ENCODE data around the gene DNM3. TPM values are rescaled to one million over a fixed set of nuclear protein-coding genes. Genes with fewer than 3 reads are reported as not detected.

DNM3 gene
- total RNA-seq, 1 experiment from 2014 or later, result 0.45 TPM

- Histone ChIP-seq H3K36me3 (ENCODE audit: insufficient read depth, low read length) (no peaks in the 10 kb centered on the region), H3K79me2 (ENCODE audit: low read length) (no peaks in the 10 kb centered on the region), H3K9me3 (ENCODE audit: low read length) (no peaks in the 10 kb centered on the region), H2AFZ (ENCODE audit: low read length) (no peak overlapping the region), H3K4me1 (ENCODE audit: low read length) (no peaks in the 10 kb centered on the region), H3K27ac (ENCODE audit: low read length) (no peak overlapping the region), H4K20me1 (ENCODE audit: insufficient read depth, low read depth, low read length) (no peaks in the 10 kb centered on the region), H3K27me3 (ENCODE audit: low read length) (no peaks in the 10 kb centered on the region), H3K9me2 (replicated peaks; ENCODE audit: insufficient read depth, low read length) (no peaks in the 10 kb centered on the region), H3K4me2 (ENCODE audit: low read depth, low read length, poor library complexity, severe bottlenecking) (no peak overlapping the region), H3K9ac (ENCODE audit: low read length) (no peak overlapping the region), H3K4me3 (ENCODE audit: low read length) (no peak overlapping the region)
- no peak for DNase-seq
These were observed 541.7 kb downstream of the DNM3 start for GRCh38 chr1:172382990-172383389.

DNA sequence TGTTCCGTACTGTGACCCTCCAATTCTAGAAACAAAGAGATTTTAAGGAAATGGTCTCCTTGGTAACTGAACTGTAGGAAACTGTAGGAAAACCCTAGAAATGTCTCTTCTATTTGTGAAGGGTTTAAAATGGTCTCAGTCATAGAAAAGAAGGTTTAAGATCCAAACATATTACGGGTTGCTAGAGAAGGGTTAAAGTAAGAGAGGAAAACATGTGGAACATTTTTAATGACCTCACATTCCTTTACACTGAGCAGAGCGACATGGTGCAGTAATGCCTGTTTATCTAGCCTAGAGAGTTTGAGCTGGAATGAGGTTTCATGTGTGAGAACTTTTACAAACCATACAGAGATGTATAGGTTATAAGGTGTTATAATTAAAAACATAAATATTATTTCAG lies 542.2 kb downstream of the DNM3 start:
- Histone ChIP-seq H3K9ac (ENCODE audit: low read length) (no peak overlapping the region), H3K4me3 (ENCODE audit: low read length) (no peak overlapping the region), H2AFZ (ENCODE audit: low read length) (no peak overlapping the region), H3K36me3 (ENCODE audit: insufficient read depth, low read length) (no peaks in the 10 kb centered on the region), H3K9me2 (replicated peaks; ENCODE audit: insufficient read depth, low read length) (no peaks in the 10 kb centered on the region), H3K27ac (ENCODE audit: low read length) (no peak overlapping the region), H3K4me2 (ENCODE audit: low read depth, low read length, poor library complexity, severe bottlenecking) (no peak overlapping the region), H4K20me1 (ENCODE audit: insufficient read depth, low read depth, low read length) (no peaks in the 10 kb centered on the region), H3K9me3 (ENCODE audit: low read length) (no peaks in the 10 kb centered on the region), H3K4me1 (ENCODE audit: low read length) (no peaks in the 10 kb centered on the region), H3K27me3 (ENCODE audit: low read length) (no peaks in the 10 kb centered on the region), H3K79me2 (ENCODE audit: low read length) (no peaks in the 10 kb centered on the region)
- no peak for DNase-seq

- Histone ChIP-seq H3K27me3 (ENCODE audit: low read length) (no peaks in the 10 kb centered on the region), H3K9me2 (replicated peaks; ENCODE audit: insufficient read depth, low read length) (no peaks in the 10 kb centered on the region), H3K9me3 (ENCODE audit: low read length) (no peaks in the 10 kb centered on the region), H3K36me3 (ENCODE audit: insufficient read depth, low read length) (no peaks in the 10 kb centered on the region), H3K4me3 (ENCODE audit: low read length) (no peak overlapping the region), H2AFZ (ENCODE audit: low read length) (no peak overlapping the region), H3K4me2 (ENCODE audit: low read depth, low read length, poor library complexity, severe bottlenecking) (no peak overlapping the region), H3K79me2 (ENCODE audit: low read length) (no peaks in the 10 kb centered on the region), H3K27ac (ENCODE audit: low read length) (no peak overlapping the region), H4K20me1 (ENCODE audit: insufficient read depth, low read depth, low read length) (no peaks in the 10 kb centered on the region), H3K9ac (ENCODE audit: low read length) (no peak overlapping the region), H3K4me1 (ENCODE audit: low read length) (no peaks in the 10 kb centered on the region)
- DNase-seq, result no peak
These were observed 543.4 kb downstream of the DNM3 start for GRCh38 chr1:172384656-172385055.

DNA sequence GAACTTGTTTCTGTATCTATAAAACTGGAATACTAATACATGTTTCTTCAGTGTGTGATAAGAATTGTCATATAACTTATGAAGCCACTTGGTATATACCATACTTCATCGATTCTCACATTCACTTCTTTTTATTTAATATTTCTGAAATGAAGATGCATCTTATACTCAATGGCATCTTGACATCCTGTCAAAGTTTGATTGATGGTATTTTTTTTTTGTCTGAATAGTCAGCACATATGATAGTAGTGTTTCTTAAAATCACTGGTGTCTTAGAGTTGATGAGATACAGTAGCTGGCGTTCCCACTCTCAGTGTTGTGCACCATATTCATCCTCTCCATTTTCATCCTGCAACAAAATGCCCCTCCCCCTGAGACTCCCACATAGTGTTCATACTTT lies 544.7 kb downstream of the DNM3 start:
- no peak for DNase-seq
- H3K79me2 ChIP-seq (ENCODE audit: low read length), result no peaks in the 10 kb centered on the region
- H3K27me3 ChIP-seq (ENCODE audit: low read length), result no peaks in the 10 kb centered on the region
- no peak overlapping the region for H2AFZ ChIP-seq (ENCODE audit: low read length)
- H3K9me3 ChIP-seq (ENCODE audit: low read length), result no peaks in the 10 kb centered on the region
- no peaks in the 10 kb centered on the region for H3K4me1 ChIP-seq (ENCODE audit: low read length)
- H3K27ac ChIP-seq (ENCODE audit: low read length), result no peak overlapping the region
- no peak overlapping the region for H3K4me2 ChIP-seq (ENCODE audit: low read depth, low read length, poor library complexity, severe bottlenecking)
- H4K20me1 ChIP-seq (ENCODE audit: insufficient read depth, low read depth, low read length), result no peaks in the 10 kb centered on the region
- H3K36me3 ChIP-seq (ENCODE audit: insufficient read depth, low read length), result no peaks in the 10 kb centered on the region
- no peak overlapping the region for H3K4me3 ChIP-seq (ENCODE audit: low read length)
- no peak overlapping the region for H3K9ac ChIP-seq (ENCODE audit: low read length)
- no peaks in the 10 kb centered on the region for H3K9me2 ChIP-seq (replicated peaks; ENCODE audit: insufficient read depth, low read length)

- H3K4me2 ChIP-seq (ENCODE audit: low read depth, low read length, poor library complexity, severe bottlenecking), result no peak overlapping the region
- H4K20me1 ChIP-seq (ENCODE audit: insufficient read depth, low read depth, low read length), result no peaks in the 10 kb centered on the region
- no peaks in the 10 kb centered on the region for H3K79me2 ChIP-seq (ENCODE audit: low read length)
- H2AFZ ChIP-seq (ENCODE audit: low read length), result no peak overlapping the region
- no peak overlapping the region for H3K27ac ChIP-seq (ENCODE audit: low read length)
- DNase-seq, result no peak
- H3K27me3 ChIP-seq (ENCODE audit: low read length), result no peaks in the 10 kb centered on the region
- H3K4me1 ChIP-seq (ENCODE audit: low read length), result peaks cover 4% of the 10 kb centered on the region; the same call in 1 of the 2 replicates
- H3K9me3 ChIP-seq (ENCODE audit: low read length), result no peaks in the 10 kb centered on the region
- H3K36me3 ChIP-seq (ENCODE audit: insufficient read depth, low read length), result no peaks in the 10 kb centered on the region
- no peak overlapping the region for H3K4me3 ChIP-seq (ENCODE audit: low read length)
- H3K9me2 ChIP-seq (replicated peaks; ENCODE audit: insufficient read depth, low read length), result no peaks in the 10 kb centered on the region
- no peak overlapping the region for H3K9ac ChIP-seq (ENCODE audit: low read length)
These were observed 547.2 kb downstream of the DNM3 start for GRCh38 chr1:172388490-172388889.

GRCh38 chr1:172390301-172390682 lies 549.0 kb downstream of the DNM3 start:
- H3K79me2 ChIP-seq (ENCODE audit: low read length), result no peaks in the 10 kb centered on the region
- no peaks in the 10 kb centered on the region; the same call in 1 of the 2 replicates for H3K36me3 ChIP-seq (ENCODE audit: insufficient read depth, low read length)
- H4K20me1 ChIP-seq (ENCODE audit: insufficient read depth, low read depth, low read length), result no peaks in the 10 kb centered on the region
- no peaks in the 10 kb centered on the region for H3K27me3 ChIP-seq (ENCODE audit: low read length)
- H3K4me3 ChIP-seq (ENCODE audit: low read length), result no peak overlapping the region
- no peak overlapping the region for H3K9ac ChIP-seq (ENCODE audit: low read length)
- H3K9me2 ChIP-seq (replicated peaks; ENCODE audit: insufficient read depth, low read length), result no peaks in the 10 kb centered on the region
- peaks cover 5% of the 10 kb centered on the region; the same call in 1 of the 2 replicates for H3K4me1 ChIP-seq (ENCODE audit: low read length)
- no peak for DNase-seq
- H3K4me2 ChIP-seq (ENCODE audit: low read depth, low read length, poor library complexity, severe bottlenecking), result no peak overlapping the region
- H2AFZ ChIP-seq (ENCODE audit: low read length), result no peak overlapping the region
- no peak overlapping the region for H3K27ac ChIP-seq (ENCODE audit: low read length)
- H3K9me3 ChIP-seq (ENCODE audit: low read length), result no peaks in the 10 kb centered on the region

DNA sequence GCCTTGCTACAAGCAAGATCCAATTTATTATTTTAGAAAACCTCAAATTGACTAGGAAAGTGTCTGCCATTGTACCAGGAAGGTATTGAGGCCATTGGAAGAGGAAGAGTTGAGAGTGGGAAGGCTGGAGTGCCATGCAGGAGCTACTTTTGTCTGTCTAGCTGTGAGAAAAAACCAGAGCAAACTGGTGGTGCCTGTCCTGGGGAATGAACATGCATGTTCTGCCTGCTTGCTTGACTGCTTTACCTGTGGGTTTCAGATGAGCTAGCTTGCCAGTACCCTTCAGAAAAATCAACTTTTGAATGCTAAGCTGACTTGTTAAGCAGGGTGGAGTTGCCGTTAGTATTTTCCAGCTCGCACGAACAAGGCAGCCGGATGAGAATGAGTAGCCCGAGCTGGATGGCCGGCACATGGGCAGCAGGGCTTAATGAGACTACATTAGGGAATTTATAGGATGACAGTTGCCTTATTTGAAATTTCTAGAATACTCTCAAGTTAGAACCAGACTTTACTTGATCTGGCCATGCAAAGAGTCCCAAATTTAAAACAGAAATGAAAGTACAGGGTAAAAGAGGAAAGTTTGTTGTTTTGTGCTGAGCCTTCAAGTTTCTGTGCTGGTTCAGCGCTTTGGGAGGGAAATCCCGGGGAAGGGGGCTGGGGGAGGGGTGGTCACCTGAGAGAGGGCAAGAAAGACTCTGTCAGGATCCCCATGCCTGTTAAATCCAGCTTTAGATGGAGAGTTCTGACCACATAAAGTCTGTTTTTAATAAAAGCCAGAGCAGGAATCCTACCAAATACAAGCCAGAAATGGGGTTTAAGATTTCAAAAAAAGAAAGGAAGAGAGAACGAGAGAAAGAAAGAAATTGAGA lies 549.6 kb downstream of the DNM3 start:
- DNase-seq, result no peak
- H3K9ac ChIP-seq (ENCODE audit: low read length), result no peak overlapping the region
- H2AFZ ChIP-seq (ENCODE audit: low read length), result no peak overlapping the region
- no peaks in the 10 kb centered on the region; the same call in 1 of the 2 replicates for H3K36me3 ChIP-seq (ENCODE audit: insufficient read depth, low read length)
- H3K27ac ChIP-seq (ENCODE audit: low read length), result no peak overlapping the region
- no peaks in the 10 kb centered on the region for H3K79me2 ChIP-seq (ENCODE audit: low read length)
- no peaks in the 10 kb centered on the region for H3K9me3 ChIP-seq (ENCODE audit: low read length)
- H4K20me1 ChIP-seq (ENCODE audit: insufficient read depth, low read depth, low read length), result no peaks in the 10 kb centered on the region
- no peaks in the 10 kb centered on the region for H3K9me2 ChIP-seq (replicated peaks; ENCODE audit: insufficient read depth, low read length)
- peaks cover 5% of the 10 kb centered on the region; the same call in 1 of the 2 replicates for H3K4me1 ChIP-seq (ENCODE audit: low read length)
- no peaks in the 10 kb centered on the region for H3K27me3 ChIP-seq (ENCODE audit: low read length)
- no peak overlapping the region for H3K4me3 ChIP-seq (ENCODE audit: low read length)
- H3K4me2 ChIP-seq (ENCODE audit: low read depth, low read length, poor library complexity, severe bottlenecking), result no peak overlapping the region

DNA sequence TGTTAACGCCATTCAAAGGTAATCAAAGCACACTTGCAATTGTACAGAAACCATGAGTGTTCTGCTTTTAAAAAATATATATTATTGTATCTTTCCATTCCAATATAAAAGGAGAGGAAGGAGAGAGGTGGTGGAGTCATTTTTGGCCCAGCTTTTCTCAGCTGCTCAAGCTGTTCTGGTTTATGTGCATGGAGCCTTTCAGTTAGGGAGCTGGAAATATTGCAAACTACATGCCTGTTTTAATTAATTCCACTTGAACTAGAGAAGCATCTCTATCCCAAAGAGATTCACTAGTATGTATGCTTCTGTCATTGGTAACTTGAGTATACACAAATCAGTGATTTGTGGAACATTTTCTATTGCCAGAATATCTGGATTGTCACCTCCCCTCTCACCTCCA lies 550.7 kb downstream of the DNM3 start:
- Histone ChIP-seq H3K36me3 (ENCODE audit: insufficient read depth, low read length) (no peaks in the 10 kb centered on the region; the same call in 1 of the 2 replicates), H4K20me1 (ENCODE audit: insufficient read depth, low read depth, low read length) (no peaks in the 10 kb centered on the region), H3K4me3 (ENCODE audit: low read length) (no peak overlapping the region), H2AFZ (ENCODE audit: low read length) (no peak overlapping the region), H3K9me2 (replicated peaks; ENCODE audit: insufficient read depth, low read length) (no peaks in the 10 kb centered on the region), H3K9me3 (ENCODE audit: low read length) (no peaks in the 10 kb centered on the region), H3K27ac (ENCODE audit: low read length) (no peak overlapping the region), H3K4me1 (ENCODE audit: low read length) (peaks cover 5% of the 10 kb centered on the region; the same call in 1 of the 2 replicates), H3K4me2 (ENCODE audit: low read depth, low read length, poor library complexity, severe bottlenecking) (no peak overlapping the region), H3K79me2 (ENCODE audit: low read length) (no peaks in the 10 kb centered on the region), H3K27me3 (ENCODE audit: low read length) (no peaks in the 10 kb centered on the region), H3K9ac (ENCODE audit: low read length) (no peak overlapping the region)
- no peak for DNase-seq
